ENCODE results near the gene TEX30.

GRCh38 chr13:102742506-102742905, 31.1 kb downstream of the TEX30 start:
- TF ChIP-seq CTCF (IDR thresholded peaks at IDR 0.05) (no peak), POLR2A (IDR thresholded peaks at IDR 0.05) (no peak)

Data from right lobe of liver (tissue), 4 donors.